Ramos (cell line): ENCODE results near the gene TRIM6.
"Not testable (repeated sequence)": the region's sequence is repeated elsewhere in the genome, so short reads cannot be mapped to it uniquely, and the experiment has no call there.

Source experiments
- in situ Hi-C: fragments of 300-500 bp; cut with MboI; formaldehyde crosslinking; loops from one replicate; pipeline ENCODE4 v1.14.3; 2022; ENCODE audit warnings: low sequenced_read_pairs; ENCODE audit not compliant: unreplicated experiment

The TRIM6 gene

GRCh38 chr11:5596607-5597201 is at the start of gene TRIM6:
TRIM6 (plus strand) TSS chr11:5596637; CDS start chr11:5596898, 261 bp downstream.
- in situ Hi-C loops: no loop called here

GRCh38 chr11:5547982-5548381 is 48.5 kb upstream of the TRIM6 start:
- in situ Hi-C loops: no loop called here

GRCh38 chr11:5548440-5548839 is 48.0 kb upstream of the TRIM6 start, which contains the start of gene OR52H1:
OR52H1 (minus strand) TSS chr11:5548540; CDS start chr11:5545505, 3,035 bp downstream.
- in situ Hi-C loops: no loop called here

- in situ Hi-C loops: no loop called here
Measured at GRCh38 chr11:5550440-5551095, 45.9 kb upstream of the TRIM6 start.

- in situ Hi-C loops: no loop called here
Measured at GRCh38 chr11:5553343-5553742, 43.1 kb upstream of the TRIM6 start.

- in situ Hi-C loops: no loop called here
Measured at GRCh38 chr11:5556596-5557188, 39.7 kb upstream of the TRIM6 start.

GRCh38 chr11:5557751-5558150 is 38.7 kb upstream of the TRIM6 start:
- in situ Hi-C loops: no loop called here

GRCh38 chr11:5564259-5565019 is 32.0 kb upstream of the TRIM6 start:
- in situ Hi-C loops: no loop called here

- in situ Hi-C loops: no loop called here
Measured at GRCh38 chr11:5574654-5575053, 21.8 kb upstream of the TRIM6 start.

- in situ Hi-C loops: no loop called here
Measured at GRCh38 chr11:5575152-5575551, 21.3 kb upstream of the TRIM6 start.

- in situ Hi-C loops: no loop called here
Measured at GRCh38 chr11:5577101-5577500, 19.3 kb upstream of the TRIM6 start.

GRCh38 chr11:5580577-5580976 is 15.9 kb upstream of the TRIM6 start, which contains the start of gene OR52B6:
OR52B6 (plus strand) TSS chr11:5580877; CDS start chr11:5580877, 0 bp downstream.
- in situ Hi-C loops: no loop called here

- in situ Hi-C loops: no loop called here
Measured at GRCh38 chr11:5581014-5581413, 15.4 kb upstream of the TRIM6 start.

GRCh38 chr11:5584458-5584857 is 12.0 kb upstream of the TRIM6 start:
- in situ Hi-C loops: not testable (repeated sequence)

- in situ Hi-C loops: not testable (repeated sequence)
Measured at GRCh38 chr11:5589906-5590305, 6.5 kb upstream of the TRIM6 start.

GRCh38 chr11:5591613-5592012 is 4.8 kb upstream of the TRIM6 start:
- in situ Hi-C loops: no loop called here

- in situ Hi-C loops: no loop called here
Measured at GRCh38 chr11:5592615-5593014, 3.8 kb upstream of the TRIM6 start.

GRCh38 chr11:5593146-5593545 is 3.3 kb upstream of the TRIM6 start:
- in situ Hi-C loops: no loop called here

- in situ Hi-C loops: no loop called here
Measured at GRCh38 chr11:5597953-5598352, 1.5 kb downstream of the TRIM6 start.

GRCh38 chr11:5600374-5600851 is 4.0 kb downstream of the TRIM6 start:
- in situ Hi-C loops: loop anchor here (25.0 kb wide), 1 partner anchor 212 kb away; the partner anchor contains the start of gene OR52N2
